Loucy (cell line): ENCODE results near the gene ADORA2A.

ENCODE experiments used
- H2AFZ ChIP-seq: fragments of 200-600 bp; sonication (generic); 2 replicates; pipeline ENCODE4 v1.6.0; 2016; ENCODE audit warnings: antibody characterized with exemption, mild to moderate bottlenecking, low read length, moderate library complexity
- H3F3A ChIP-seq: fragments of 200-600 bp; 2 replicates; pipeline ENCODE4 v1.6.0; 2016; ENCODE audit warnings: antibody characterized with exemption, low read depth, mild to moderate bottlenecking
- H3K27me3 ChIP-seq: fragments of 200-600 bp; sonication (generic); 2 replicates; pipeline ENCODE4 v1.6.1; 2014; ENCODE audit warnings: low read length, mild to moderate bottlenecking; ENCODE audit not compliant: insufficient read depth, poor library complexity, severe bottlenecking
- H3K36me3 ChIP-seq: fragments of 200-600 bp; sonication (generic); 2 replicates; pipeline ENCODE4 v1.6.1; 2016; ENCODE audit warnings: low read length; ENCODE audit not compliant: insufficient read depth
- H3K4me1 ChIP-seq: fragments of 200-600 bp; sonication (generic); 2 replicates; pipeline ENCODE4 v1.5.1; 2014; ENCODE audit warnings: low read length, mild to moderate bottlenecking; ENCODE audit not compliant: insufficient read depth, poor library complexity, severe bottlenecking
- H3K4me2 ChIP-seq: fragments of 200-600 bp; sonication (generic); 2 replicates; pipeline ENCODE4 v1.6.0; 2014; ENCODE audit warnings: antibody characterized with exemption, low read length, low read depth, mild to moderate bottlenecking; ENCODE audit not compliant: poor library complexity, severe bottlenecking
- H3K4me3 ChIP-seq: fragments of 200-600 bp; sonication (generic); 2 replicates; pipeline ENCODE4 v1.5.1; 2014; ENCODE audit warnings: low read length, mild to moderate bottlenecking, mixed read lengths; ENCODE audit not compliant: poor library complexity, severe bottlenecking
- H3K79me2 ChIP-seq: fragments of 200-600 bp; sonication (generic); 2 replicates; pipeline ENCODE4 v1.6.1; 2014; ENCODE audit warnings: low read length; ENCODE audit not compliant: insufficient read depth
- H3K9ac ChIP-seq: fragments of 200-600 bp; sonication (generic); 2 replicates; pipeline ENCODE4 v1.6.0; 2014; ENCODE audit warnings: mild to moderate bottlenecking, low read depth, low read length, moderate library complexity; ENCODE audit not compliant: poor library complexity, severe bottlenecking
- H3K9me2 ChIP-seq: fragments of 200-600 bp; sonication (generic); replicated peaks from 2 replicates; pipeline ENCODE4 v1.6.1; 2016; ENCODE audit warnings: low read depth, low read length, mixed read lengths
- H3K9me3 ChIP-seq: fragments of 200-600 bp; sonication (generic); 2 replicates; pipeline ENCODE4 v1.6.1; 2014; ENCODE audit warnings: mild to moderate bottlenecking, antibody characterized with exemption, low read length, low read depth; ENCODE audit not compliant: insufficient read depth
- H4K20me1 ChIP-seq: fragments of 200-600 bp; sonication (generic); 2 replicates; pipeline ENCODE4 v1.6.0; 2014; ENCODE audit warnings: antibody characterized with exemption, low read length, mild to moderate bottlenecking; ENCODE audit not compliant: insufficient read depth, poor library complexity, severe bottlenecking
- EZH2phosphoT487 ChIP-seq: fragments of 200-600 bp; IDR thresholded peaks from 2 replicates; pipeline ENCODE4 v1.6.1; 2018; ENCODE audit warnings: antibody characterized with exemption, mild to moderate bottlenecking, moderate library complexity, borderline replicate concordance
- TF ChIP-seq, protein P1 (sequence below): fragments of 200-600 bp; sonication (generic); conservative IDR thresholded peaks from 2 replicates; pipeline ENCODE4 v1.5.1; 2014; ENCODE audit warnings: mild to moderate bottlenecking, antibody characterized with exemption, low read length

ADORA2A gene

DNA sequence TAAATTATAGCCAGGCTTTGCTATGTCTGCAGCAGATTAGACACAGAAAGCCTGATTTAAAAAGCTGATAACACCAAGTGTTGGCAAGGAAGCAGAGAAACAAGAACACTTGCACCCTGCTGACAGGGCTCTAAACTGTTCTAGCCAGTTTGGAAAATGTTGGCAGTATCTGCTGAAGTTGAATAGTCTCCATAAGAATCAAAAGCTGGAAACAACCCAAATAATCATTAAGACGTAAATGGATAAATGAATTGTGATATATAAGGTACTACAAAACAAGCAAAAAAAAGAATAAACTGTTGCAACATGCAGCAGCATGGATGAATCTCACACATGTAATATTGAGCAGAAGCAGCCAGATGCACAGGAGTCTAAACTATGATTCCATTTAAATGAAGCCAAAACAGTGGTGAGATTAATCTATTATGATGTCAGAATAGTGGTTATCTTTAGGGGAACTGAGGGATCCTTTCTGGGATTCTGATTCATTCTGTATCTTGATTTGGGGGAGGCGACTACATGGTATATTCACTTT lies 40.4 kb upstream of the ADORA2A start:
- Histone ChIP-seq H3K9me2 (no peaks in the 10 kb centered on the region), H3K9ac (no peak overlapping the region), H3K79me2 (peaks cover 6% of the 10 kb centered on the region), H3K36me3 (no peaks in the 10 kb centered on the region; the same call in 1 of the 2 replicates), H3K4me1 (peaks cover 19% of the 10 kb centered on the region), H3K9me3 (no peaks in the 10 kb centered on the region), H3K4me2 (no peak overlapping the region), H3F3A (no peaks in the 10 kb centered on the region), H4K20me1 (no peaks in the 10 kb centered on the region), H3K27me3 (no peaks in the 10 kb centered on the region), H2AFZ (no peak overlapping the region), H3K4me3 (no peak overlapping the region)
- TF ChIP-seq, protein P1, sequence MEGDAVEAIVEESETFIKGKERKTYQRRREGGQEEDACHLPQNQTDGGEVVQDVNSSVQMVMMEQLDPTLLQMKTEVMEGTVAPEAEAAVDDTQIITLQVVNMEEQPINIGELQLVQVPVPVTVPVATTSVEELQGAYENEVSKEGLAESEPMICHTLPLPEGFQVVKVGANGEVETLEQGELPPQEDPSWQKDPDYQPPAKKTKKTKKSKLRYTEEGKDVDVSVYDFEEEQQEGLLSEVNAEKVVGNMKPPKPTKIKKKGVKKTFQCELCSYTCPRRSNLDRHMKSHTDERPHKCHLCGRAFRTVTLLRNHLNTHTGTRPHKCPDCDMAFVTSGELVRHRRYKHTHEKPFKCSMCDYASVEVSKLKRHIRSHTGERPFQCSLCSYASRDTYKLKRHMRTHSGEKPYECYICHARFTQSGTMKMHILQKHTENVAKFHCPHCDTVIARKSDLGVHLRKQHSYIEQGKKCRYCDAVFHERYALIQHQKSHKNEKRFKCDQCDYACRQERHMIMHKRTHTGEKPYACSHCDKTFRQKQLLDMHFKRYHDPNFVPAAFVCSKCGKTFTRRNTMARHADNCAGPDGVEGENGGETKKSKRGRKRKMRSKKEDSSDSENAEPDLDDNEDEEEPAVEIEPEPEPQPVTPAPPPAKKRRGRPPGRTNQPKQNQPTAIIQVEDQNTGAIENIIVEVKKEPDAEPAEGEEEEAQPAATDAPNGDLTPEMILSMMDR: no peak
- TF ChIP-seq EZH2phosphoT487: no peak

DNA sequence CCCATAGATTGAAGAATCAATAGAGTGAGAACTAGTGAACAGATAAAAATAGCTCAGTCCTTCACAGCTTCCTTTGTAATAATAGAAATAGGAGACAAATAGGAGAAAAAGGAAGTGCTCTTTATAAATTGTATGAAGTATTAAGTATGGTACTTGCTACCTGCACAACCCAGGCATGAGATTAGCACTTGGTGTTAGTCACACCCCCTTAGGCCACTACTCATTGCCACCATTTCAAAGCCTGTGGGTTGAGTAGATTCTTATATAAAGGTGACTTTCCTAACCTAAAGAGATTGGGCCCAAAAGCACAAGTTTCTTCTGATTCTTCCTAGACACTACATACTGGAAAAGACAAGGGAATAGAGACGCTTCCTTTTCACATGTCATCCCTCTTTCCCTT lies 37.7 kb upstream of the ADORA2A start:
- no peak overlapping the region for H2AFZ ChIP-seq
- H3K9me3 ChIP-seq: no peaks in the 10 kb centered on the region
- no peak overlapping the region for H3K4me2 ChIP-seq
- peaks cover 3% of the 10 kb centered on the region; the same call in 1 of the 2 replicates for H3K36me3 ChIP-seq
- no peaks in the 10 kb centered on the region for H3F3A ChIP-seq
- no peak overlapping the region for H3K9ac ChIP-seq
- H4K20me1 ChIP-seq: no peaks in the 10 kb centered on the region
- H3K4me1 ChIP-seq: peaks cover 43% of the 10 kb centered on the region
- H3K4me3 ChIP-seq: no peak overlapping the region
- H3K79me2 ChIP-seq: no peaks in the 10 kb centered on the region; the same call in 1 of the 2 replicates
- H3K9me2 ChIP-seq: no peaks in the 10 kb centered on the region
- TF ChIP-seq, protein P1: no peak
- no peak for TF ChIP-seq EZH2phosphoT487
- no peaks in the 10 kb centered on the region for H3K27me3 ChIP-seq

DNA sequence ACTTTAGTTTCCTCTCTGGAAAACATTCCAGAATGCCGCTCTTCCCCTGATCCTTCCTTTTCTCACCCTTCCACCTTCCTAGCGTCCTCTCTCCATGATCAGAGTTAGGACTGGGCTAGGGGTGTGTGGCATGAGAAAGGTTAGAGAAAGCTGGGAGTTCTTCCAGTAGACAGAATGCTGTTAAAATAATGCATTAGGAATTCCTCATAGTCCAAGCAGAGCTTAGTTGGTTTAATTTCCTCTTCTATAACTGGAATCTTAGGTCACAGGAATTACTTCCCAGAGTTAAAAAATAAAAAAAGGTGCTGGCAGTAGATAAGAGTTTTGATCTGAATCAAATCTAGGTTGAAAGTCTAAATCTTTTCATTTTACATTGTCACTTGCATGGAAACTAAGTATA lies 37.2 kb upstream of the ADORA2A start:
- Histone ChIP-seq H3K9me2 (no peaks in the 10 kb centered on the region), H3F3A (no peaks in the 10 kb centered on the region), H4K20me1 (no peaks in the 10 kb centered on the region), H3K27me3 (no peaks in the 10 kb centered on the region), H3K9me3 (no peaks in the 10 kb centered on the region), H3K4me2 (no peak overlapping the region), H2AFZ (no peak overlapping the region), H3K79me2 (no peaks in the 10 kb centered on the region; the same call in 1 of the 2 replicates), H3K9ac (no peak overlapping the region), H3K4me1 (peaks cover 43% of the 10 kb centered on the region), H3K4me3 (no peak overlapping the region), H3K36me3 (peaks cover 3% of the 10 kb centered on the region; the same call in 1 of the 2 replicates)
- TF ChIP-seq, protein P1: no peak
- no peak for TF ChIP-seq EZH2phosphoT487
